Measurements from ENCODE around the gene AP3M1. TPM values are rescaled to one million over a fixed set of nuclear protein-coding genes. Genes with fewer than 3 reads are reported as not detected.

AP3M1 gene
- 10 to 100 TPM; 23.0 to 26.1 (median 24.3) TPM for total RNA-seq

DNA sequence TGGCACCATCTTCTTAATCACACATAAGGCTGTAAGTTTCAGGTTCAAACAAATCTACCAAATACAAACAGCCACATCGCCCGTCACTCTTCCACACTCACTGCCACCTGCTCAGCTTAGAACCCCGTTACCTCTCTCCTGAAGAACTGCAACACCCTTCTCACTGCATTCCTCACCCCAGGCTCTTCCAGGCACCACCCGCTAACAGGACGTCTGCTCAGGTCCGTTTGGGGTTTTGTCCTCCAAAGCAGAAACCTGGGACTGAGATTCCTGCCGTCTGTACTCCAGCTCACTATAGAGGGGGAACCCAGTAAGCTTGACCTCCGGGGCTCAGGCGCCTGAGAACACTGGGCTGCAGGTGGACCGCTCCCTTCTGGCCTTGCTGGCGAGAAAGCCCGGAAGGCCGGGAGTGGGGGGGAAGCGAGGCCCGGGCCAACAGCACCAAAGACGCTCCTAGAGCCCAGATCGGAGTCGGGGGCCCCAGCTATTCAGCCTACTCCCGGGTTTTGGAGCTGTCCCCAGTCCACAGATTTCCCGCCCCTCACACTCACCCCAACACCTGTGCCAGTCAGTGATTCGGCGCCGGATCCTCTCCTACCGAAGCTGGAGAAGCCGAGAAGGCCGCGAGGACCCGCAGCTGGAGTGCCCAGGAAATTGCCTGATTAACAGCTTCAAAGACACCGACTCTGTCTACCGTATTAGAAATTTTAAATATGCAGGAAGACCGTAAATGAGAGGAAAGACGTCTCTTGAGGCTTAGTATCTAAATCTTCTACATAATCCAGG, at the start of gene AP3M1:
Gene AP3M1 (minus strand): TSS at position 625 of the 786 bp plus-strand sequence. CDS start 12,449 bp downstream, outside the sequence.
- peak within 1 kb of the TSS; percentile 88 to 95 (median 92) for H3K27ac ChIP-seq
- no peaks in the 10 kb centered on the region for H3K27me3 ChIP-seq
- peak within 1 kb of the TSS; percentile 73 to 99 (median 96) for H3K4me3 ChIP-seq
- WGBS, 2 donors: 0 to 1% methylated on average over 17 to 22 of the region's 32 CpGs
- peak; percentile 65 for DNase-seq
- no peak for TF ChIP-seq POLR2A (IDR thresholded peaks at IDR 0.05)
- TF ChIP-seq, protein P1, sequence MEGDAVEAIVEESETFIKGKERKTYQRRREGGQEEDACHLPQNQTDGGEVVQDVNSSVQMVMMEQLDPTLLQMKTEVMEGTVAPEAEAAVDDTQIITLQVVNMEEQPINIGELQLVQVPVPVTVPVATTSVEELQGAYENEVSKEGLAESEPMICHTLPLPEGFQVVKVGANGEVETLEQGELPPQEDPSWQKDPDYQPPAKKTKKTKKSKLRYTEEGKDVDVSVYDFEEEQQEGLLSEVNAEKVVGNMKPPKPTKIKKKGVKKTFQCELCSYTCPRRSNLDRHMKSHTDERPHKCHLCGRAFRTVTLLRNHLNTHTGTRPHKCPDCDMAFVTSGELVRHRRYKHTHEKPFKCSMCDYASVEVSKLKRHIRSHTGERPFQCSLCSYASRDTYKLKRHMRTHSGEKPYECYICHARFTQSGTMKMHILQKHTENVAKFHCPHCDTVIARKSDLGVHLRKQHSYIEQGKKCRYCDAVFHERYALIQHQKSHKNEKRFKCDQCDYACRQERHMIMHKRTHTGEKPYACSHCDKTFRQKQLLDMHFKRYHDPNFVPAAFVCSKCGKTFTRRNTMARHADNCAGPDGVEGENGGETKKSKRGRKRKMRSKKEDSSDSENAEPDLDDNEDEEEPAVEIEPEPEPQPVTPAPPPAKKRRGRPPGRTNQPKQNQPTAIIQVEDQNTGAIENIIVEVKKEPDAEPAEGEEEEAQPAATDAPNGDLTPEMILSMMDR (IDR thresholded peaks at IDR 0.05): peak in 1 of 6 experiments; percentile 9
- intact Hi-C loops (cut with DNase I): no loop called here
- peaks cover 27 to 62% (median 31%) of the 10 kb centered on the region in 3 donors for H3K4me1 ChIP-seq
- H3K9me3 ChIP-seq: no peaks in the 10 kb centered on the region
- peaks cover 0 to 22% (median 0%) of the 10 kb centered on the region in 3 donors for H3K36me3 ChIP-seq

GRCh38 chr10:74199315-74199714, 48.7 kb upstream of the AP3M1 start:
- no peak overlapping the region for H3K4me3 ChIP-seq
- no peak overlapping the region for H3K27ac ChIP-seq
- H3K9me3 ChIP-seq: no peaks in the 10 kb centered on the region
- H3K36me3 ChIP-seq: peaks cover 0 to 21% (median 0%) of the 10 kb centered on the region in 3 donors
- intact Hi-C loops (cut with DNase I): no loop called here
- TF ChIP-seq POLR2A (IDR thresholded peaks at IDR 0.05): no peak
- TF ChIP-seq, protein P1 (IDR thresholded peaks at IDR 0.05): no peak
- peaks cover 0 to 16% (median 8%) of the 10 kb centered on the region in 3 donors for H3K4me1 ChIP-seq
- WGBS, 2 donors: 93 to 97% methylated on average over 4 of the region's 4 CpGs
- no peak for DNase-seq
- H3K27me3 ChIP-seq: no peaks in the 10 kb centered on the region

DNA sequence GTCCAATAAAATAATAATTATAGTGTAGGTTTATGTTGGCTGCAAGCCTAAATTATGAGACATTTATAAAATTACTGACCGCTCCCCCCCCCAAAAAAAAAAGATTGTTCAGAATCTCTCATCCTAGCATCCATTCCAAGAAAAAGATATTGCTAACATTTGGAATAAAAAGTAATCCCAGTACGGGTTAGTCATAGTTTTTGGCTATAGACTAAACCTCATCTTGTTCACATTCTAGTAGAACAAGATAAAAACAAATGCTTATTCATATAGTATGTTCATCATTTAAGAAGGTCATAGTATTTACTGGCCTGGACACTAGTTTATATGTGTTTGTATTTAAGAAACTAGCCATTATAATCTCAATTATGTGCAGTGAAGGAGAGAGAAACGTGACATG, 44.4 kb upstream of the AP3M1 start:
- Histone ChIP-seq H3K36me3 (no peaks in the 10 kb centered on the region), H3K9me3 (no peaks in the 10 kb centered on the region), H3K27me3 (no peaks in the 10 kb centered on the region), H3K4me3 (no peak overlapping the region), H3K4me1 (peaks cover 14 to 59% (median 35%) of the 10 kb centered on the region in 3 donors), H3K27ac (peak overlapping the region in 2 of 4 donors; percentile 14 to 36)
- intact Hi-C loops (cut with DNase I): no loop called here
- no peak for DNase-seq
- WGBS, 2 donors: 44 to 45% methylated on average over 3 of the region's 3 CpGs
- TF ChIP-seq POLR2A (IDR thresholded peaks at IDR 0.05): no peak
- TF ChIP-seq, protein P1 (IDR thresholded peaks at IDR 0.05): no peak

GRCh38 chr10:74194545-74194944, 43.9 kb upstream of the AP3M1 start:
- Histone ChIP-seq H3K27ac (peak overlapping the region in 1 of 4 donors; percentile 14), H3K27me3 (no peaks in the 10 kb centered on the region), H3K9me3 (no peaks in the 10 kb centered on the region), H3K36me3 (no peaks in the 10 kb centered on the region), H3K4me1 (peaks cover 14 to 62% (median 38%) of the 10 kb centered on the region in 3 donors), H3K4me3 (no peak overlapping the region)
- DNase-seq: no peak
- intact Hi-C loops (cut with DNase I): no loop called here
- 43 to 61% methylated on average over 3 of the region's 3 CpGs for WGBS, 2 donors
- TF ChIP-seq POLR2A (IDR thresholded peaks at IDR 0.05): no peak
- TF ChIP-seq, protein P1 (IDR thresholded peaks at IDR 0.05): no peak

DNA sequence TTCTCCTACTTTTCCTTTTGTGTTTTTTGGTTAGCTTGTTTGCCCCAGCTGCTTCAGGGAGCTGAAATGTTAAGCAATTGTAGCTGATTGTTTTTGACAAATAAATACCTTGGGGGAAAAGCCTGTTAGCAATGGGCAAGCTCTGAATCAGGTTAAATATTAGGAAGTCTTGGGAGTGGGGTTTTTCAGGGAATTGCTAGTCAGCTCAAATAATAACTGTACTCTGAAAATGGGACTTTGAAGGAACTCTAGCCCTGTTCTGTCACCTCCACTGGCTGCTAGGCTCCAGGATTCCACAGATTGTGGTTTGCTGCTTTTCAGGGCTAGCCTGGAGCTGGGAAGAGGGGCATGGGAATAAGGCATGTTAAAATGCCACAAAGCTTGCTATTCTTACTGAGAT, 39.9 kb upstream of the AP3M1 start:
- Histone ChIP-seq H3K4me3 (peak overlapping the region in 2 of 4 donors; percentile 22 to 26), H3K27ac (peak overlapping the region; percentile 77 to 90 (median 85)), H3K27me3 (no peaks in the 10 kb centered on the region), H3K4me1 (peaks cover 21 to 91% (median 40%) of the 10 kb centered on the region in 3 donors), H3K36me3 (no peaks in the 10 kb centered on the region), H3K9me3 (no peaks in the 10 kb centered on the region)
- no peak for TF ChIP-seq POLR2A (IDR thresholded peaks at IDR 0.05)
- TF ChIP-seq, protein P1 (IDR thresholded peaks at IDR 0.05): no peak
- intact Hi-C loops (cut with DNase I): no loop called here
- DNase-seq: no peak

Measured in esophagus squamous epithelium (tissue), 5 donors.